ENCODE data around the gene BIN1.
A peak's percentile ranks its signal among the peaks of the same experiment; 100 is the strongest.
"Not testable (repeated sequence)": the region's sequence is repeated elsewhere in the genome, so short reads cannot be mapped to it uniquely, and the experiment has no call there.

Gene BIN1

DNA sequence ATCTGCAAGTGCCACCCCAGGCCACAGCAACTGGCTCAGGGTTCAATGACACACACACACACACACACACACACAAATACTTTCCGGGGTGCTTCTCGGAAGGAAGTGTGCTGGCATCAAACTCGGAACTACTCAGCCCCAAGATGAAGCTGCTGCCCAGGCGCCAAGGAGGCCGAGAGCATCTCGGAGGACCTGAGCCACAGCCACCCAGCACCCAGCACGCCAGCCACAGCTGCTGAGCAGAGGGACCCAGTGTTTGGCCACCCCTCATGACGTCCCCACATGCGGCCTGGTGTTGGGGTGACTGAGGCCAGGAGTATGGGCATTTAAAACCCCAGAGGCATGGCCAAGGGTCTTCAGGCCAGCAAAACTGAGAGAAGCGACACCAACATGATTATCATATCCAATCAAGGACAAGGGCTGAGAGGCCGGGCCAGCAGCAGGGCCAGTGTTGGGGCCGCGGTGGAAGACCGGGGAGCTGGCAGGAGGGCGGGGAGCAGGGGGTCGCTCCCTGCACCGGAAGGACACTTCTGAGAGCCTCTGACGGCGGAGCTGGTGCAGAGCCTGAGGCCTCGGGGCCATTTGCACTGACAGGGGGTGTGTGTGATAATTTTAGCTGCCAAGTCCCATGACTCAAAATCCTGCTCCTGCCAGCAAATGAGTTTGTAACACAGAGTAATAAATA is 61.8 kb downstream of the BIN1 start:
- no peak for FAIRE-seq

DNA sequence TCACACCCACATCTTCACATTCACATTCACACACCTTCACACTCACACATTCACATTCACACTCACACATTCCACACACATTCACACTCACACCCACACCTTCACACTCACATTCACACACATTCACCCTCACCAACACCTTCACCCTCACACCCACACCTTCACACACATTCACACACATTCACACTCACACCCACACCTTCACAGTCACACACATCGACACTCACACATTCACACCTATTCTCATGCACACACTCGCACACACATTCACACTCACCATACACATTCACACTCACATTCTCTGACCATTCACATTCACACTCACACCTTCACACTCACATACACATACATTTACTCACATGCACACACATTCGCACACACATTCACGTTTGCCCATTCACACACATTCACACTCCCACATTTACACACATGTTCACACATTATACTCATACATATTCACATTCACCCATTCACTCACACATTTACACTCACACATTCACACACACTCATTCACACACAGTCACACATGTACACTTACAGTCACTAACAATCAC is 62.7 kb downstream of the BIN1 start:
- no peak for FAIRE-seq

DNA sequence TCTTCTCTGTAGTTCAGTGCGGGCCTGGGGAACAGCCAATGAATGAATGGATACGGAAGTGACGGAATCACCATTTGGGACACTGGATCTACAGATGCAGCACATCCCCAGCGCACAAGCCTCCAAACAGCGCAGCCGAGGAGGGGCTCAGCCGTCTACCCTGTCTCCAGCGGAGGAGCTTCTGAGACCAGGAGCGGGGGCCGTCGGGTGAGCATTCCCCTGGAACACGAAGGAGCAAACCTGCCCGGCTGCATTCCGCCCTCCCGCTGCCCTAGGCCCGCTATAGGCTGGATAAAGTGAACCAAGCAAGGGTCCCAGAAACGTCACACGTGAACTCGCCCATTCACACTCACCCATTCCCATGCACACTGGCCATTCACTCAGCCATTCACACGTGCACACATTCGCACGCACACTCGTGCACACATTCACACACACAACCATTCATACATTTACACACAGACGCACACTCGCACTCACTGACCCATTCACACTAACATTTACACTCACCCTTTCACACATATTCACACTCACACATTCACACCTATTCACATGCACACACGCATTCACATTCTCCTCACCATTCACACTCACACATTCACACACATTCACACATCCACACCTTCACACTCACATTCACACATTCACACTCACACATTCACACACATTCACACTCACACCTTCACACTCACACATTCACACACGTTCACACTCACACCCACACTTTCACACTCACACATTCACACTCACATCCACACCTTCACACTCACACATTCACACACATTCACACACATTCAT is 63.4 kb downstream of the BIN1 start:
- FAIRE-seq = no peak

DNA sequence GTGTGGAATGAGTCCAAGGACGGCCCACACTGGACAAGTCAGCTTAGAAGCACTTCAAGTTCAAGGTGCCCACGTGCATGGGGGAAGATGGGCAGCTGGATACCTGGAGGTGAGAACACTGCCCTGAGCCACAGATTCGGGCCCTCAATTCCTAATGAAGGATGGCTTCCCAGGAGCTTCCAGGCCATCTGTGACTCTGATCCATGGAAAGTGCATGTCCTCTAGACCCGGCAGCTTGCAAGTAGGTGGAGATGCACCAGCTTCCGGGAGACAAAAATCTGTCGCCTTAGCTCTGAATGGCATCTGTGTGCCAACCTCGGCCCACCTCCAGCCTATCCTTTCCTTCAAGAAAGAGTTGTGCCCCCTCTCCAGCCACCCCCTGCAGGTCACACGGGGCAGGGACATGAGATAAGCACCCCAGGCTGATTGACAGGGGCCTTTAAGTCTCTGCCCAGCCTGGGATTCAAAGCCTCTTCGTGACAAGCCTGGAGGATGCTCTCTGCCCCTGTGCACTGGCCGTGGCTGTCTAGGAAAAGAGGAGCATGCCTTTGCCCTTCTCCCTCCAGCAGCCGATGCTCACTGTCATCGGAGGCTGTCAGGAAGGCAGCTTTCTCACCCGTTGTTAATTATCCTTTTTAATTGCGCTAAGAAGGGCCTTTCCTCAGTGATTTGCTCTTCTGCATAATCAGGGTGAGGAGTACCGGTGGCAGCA is 65.5 kb downstream of the BIN1 start:
- no peak for FAIRE-seq

DNA sequence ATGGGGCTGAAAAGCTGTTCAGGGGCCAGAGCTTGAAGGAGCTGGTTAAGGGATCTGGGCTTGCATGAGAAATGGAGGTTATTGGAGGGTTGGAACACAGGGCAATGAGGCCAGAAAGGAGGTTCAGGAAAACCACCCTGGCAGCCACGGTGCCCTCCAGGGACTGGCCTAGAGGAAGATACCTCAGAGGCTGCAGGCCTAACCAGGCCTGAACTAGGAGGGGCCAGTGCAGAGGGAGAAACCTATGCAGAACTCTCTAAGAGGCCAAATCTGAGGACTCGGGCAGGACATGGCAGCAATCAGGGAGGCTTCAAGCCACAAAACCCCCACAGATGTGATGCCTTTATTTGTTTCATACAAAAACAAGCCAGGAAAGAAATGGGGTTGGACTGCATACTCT is 66.8 kb downstream of the BIN1 start:
- no peak for FAIRE-seq

DNA sequence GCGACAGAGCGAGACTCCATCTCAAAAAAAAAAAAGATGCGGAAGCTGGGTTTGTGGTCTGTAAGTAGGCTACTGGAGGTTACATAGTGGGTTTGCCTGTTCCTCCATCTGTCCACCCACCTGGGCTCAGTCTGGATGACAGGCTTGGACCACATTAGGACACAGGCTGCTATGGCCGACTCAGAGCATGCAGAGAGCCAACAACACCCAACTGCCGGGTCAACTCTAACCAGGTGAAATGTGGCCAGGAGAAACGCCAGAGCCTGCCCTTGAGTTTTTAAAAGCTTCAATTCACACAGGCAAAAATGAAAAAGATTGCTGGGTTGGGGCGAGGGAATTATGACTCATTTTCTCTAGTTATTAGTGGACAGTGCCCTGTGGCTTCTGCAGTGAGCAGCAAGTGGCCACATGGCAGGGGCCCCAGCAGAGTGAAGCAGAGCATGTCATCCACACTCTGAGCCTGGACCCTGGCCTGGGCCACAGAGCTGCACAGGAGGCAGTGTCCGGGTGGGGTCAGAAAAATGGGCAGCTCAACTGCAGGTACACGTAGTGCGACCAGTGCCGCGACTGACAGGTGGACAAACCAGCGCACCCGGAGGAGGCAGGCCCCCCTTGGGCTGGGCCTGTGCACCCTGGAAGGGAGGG is 67.4 kb downstream of the BIN1 start:
- FAIRE-seq = no peak

DNA sequence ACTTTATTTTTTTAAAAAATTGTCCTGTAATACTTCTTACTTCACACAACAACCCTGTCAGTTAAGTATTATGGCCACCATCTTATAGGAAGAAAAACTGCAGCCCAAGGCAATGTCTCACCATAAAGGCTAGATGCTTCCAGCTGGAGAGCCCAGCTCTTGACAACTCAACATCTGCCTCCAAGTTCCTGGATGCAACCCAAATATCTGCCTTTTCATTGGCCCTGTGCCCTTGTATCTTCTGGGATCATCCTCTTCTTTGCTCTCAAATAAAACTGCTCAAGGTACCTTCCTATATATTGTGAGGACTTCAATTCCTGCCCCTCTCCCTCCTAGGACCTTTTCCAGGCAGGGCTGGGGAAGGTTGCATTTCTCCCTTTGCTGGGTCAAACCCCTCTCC is 69.5 kb downstream of the BIN1 start:
- no peak for FAIRE-seq

DNA sequence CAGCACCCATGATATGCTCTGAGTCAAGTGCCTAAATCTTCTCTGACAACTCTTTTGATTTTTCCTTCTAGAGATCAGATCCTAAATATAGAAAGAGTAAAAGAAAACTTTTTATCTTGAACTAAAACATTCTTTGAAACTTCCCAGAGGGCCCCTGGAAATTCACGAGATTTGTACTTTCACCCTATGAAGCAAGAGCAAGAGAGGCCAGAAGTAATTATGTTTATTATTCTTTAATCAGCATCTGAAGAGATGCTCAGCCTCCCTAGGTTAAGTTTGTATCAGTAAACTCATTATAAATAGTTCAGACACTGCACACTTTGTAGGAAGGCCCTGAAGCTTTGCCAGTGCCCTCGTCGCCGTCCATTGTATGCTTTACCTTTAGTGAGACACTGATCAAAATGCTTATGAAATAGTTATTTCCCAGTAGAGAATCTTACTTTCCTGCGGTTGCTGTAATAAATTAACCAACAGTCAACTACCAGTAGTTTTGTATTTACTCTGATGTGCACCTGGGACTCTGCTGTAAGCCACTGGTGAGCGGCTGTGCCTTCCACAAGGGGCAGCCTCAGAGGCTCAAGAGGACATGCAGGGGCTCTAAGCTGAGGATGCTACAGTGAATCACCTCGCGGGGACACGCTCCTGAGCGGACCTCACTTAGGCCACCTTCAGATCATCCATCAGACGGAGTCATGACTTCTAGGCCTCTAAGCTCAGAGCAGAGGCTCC is 71.9 kb downstream of the BIN1 start:
- FAIRE-seq = no peak

DNA sequence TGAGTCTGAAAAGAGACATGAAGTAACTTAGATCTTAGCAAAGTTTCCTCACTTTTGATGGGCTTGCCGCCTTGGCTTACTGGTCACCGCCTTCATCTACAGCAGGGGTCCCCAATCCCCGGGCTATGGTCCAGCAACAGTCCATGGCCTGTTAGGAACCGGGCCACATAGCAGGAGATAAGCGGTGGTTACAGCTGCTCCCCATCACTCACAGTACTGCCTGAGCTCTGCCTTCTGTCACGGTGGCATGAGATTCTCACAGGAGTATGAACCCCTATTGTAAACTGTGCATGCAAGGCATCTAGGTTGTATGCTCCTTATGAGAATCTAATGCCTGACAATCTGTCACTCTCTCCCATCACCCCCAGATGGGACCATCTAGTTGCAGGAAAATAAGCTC is 72.9 kb downstream of the BIN1 start:
- no peak for FAIRE-seq

DNA sequence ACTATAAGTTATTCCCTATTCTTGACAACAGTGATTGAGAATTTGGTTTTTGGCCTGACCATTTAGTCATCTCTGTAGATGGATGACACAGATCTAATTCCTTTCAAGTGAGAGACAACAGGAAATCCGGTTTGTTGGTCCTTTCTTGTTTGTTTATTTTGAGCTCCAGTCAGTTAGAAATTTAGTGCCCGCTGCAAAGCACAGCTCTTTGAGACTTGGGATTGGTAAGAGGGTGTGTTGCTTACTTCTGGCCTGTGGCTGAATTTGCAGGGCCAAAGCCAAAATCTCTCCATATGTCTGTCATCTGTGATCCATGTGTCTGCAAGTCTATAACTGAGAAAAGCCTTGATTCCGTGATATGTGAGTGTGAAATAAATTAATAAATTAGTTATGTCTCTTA is 74.3 kb downstream of the BIN1 start:
- no peak for FAIRE-seq

DNA sequence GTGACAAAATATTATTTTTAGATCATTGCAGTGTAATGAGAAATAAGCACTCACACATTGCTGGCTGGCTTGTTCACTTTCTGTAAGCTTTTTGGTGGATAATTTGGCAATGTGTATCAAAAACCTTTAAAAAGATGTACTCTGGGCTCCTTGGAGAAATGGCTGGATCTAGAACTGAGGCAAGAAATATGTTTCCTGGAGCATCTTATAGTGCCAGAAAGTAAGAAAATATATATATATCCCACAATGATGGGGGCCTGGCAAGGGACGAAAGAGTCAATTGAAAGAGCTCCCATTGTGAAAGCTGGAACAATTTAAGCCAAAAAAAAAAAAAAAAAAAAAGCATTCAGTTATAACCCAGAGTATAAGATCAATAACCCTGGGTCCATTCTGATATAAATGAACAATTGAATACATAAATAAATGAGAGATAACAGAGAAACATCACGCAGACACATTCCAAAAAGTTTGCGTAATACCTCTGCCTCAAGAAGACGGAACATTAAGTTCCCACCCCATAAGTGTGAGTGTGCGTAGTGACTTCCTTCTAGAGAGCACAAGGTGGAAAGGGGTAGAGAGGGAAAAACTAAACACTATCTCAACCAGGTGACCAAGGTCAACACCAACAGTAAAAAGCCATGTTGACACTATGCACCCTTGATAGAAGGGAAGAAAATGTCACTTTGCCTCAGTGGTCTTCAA is 77.5 kb downstream of the BIN1 start:
- no peak for FAIRE-seq

DNA sequence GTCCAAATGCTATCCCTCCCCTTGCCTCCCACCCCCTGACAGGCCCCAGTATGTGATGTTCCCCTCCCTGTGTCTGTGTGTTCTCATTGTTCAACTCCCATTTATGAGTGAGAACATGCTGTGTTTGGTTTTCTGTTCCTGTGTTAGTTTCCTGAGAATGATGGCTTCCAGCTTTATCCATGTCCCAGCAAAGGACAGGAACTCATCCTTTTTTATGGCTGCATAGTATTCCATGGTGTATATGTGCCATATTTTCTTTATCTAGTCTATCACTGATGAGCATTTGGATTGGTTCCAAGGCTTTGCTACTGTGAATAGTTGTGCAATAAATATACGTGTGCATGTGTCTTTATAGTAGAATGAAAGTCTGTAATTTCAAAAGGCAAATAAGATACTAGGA is 78.2 kb downstream of the BIN1 start:
- not testable (repeated sequence) for FAIRE-seq

DNA sequence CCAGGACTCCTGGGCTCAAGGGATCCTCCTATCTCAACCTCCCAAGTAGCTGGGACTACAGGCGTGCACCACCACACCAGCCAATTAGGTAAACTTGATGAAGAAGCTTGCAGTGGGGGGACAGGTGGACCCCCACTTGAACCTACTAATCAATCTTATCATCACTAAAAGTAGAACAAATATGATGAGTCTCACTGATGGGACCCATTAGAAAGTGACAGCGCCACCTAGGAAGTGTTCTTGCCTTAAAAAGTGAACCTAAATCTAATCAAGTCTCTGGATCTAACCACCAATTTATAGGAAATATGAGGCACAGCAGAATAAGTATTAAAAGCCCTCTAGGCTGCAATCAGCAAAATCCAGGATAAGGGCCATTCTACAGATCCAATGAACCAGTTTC is 79.2 kb downstream of the BIN1 start:
- FAIRE-seq = no peak

DNA sequence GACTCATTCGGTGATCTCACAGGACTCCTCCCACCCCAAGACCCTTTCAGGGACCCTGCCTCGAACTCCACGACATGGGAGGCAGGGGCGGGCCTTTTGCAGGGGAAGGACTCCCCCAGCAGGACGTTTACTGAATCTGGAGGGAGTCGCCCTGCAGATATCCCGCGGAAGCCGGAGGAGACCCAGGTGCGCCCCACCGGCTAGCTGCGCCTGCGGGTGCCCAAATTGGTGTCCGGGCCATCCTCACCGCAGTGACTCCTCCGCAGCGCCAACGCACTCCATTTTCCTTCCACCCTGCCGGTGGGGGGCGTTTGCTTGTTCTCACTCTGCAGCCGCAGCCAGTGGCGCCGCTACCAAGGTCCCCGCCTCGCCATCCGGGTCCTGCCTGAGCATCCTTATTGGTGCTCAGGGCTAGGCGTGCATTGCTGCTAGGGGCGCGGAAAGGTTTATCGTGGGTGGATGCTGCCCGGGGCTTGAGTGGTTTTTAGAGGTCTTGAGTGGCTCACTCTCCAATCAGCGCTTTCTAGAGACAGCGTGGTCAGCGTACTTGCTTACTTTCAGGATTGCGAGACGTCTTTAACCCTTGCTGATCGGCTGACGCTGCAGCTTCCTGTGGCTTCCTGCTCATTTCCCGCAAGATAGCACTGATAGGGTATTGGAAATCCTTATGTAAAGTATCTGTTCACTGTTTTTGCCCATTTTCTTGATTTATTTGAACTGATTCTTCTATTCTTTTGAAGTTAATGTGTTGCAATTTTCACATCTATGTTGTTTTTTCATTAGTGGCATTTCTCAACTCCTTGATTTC is 81.4 kb downstream of the BIN1 start:
- FAIRE-seq = peak; percentile 23

DNA sequence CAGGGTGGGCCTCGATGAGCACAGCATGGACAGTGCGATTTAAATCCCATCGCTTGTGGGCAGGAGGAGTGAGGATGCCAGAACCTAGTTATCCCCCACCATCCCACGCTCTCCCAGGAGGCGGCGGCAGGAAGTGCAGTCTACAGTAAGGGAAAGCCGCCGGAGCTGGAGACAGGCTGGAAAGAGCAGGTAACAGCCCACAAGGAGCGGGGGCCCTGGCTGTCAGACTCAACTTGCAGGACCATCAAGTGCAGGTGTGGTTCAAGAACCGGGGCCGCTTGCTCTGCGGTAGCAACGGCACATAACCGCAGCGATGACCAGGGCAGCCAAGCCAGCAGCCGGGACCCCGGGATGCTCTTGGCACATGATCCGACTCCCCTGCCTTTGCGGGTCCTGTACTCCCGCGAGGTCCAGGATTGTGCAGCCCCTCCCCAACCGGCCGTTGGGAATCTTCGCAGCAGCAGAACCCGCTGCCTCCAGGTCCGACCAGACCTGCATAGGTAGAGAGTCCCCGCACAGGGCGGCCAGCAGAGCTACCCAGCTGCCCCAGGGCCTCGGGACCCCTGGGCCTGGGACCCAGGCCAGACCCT is 82.1 kb downstream of the BIN1 start:
- FAIRE-seq = no peak

DNA sequence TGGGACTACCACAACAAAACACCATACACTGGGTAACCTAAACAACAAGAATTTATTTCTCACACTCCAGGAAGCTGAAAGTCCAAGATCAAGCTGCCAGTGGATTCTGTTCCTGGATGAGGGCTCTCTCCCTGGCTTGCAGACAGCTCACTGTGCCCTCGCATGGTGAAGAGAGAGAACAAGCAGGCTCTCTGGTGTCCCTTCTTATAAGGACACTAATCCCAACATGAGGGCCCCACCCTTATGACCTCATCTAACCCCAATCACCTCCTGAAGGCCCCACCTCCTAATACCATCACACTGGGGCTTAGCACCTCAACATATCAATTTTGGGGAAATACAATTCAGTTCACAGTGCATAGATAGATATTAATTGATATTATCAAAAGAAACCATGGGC is 83.5 kb downstream of the BIN1 start:
- no peak for FAIRE-seq

DNA sequence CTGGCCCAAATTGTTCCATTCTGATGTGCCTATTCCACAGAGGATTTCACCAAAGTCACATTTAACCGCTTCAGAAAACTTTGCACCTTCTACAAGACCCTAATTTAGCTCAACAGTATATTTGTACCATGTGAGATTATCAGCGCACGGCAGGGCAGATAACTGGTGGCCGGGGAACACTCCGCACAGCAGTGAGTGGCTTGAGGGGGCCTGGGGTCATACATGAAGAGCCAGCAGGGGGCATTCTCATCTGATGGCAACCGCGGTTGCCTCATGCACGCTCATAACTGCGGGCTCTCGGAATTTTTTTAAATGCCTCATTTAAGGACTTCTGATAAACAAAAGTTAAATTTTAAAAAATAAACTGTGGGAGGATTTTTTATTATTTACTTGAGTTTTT is 84.1 kb downstream of the BIN1 start:
- FAIRE-seq = no peak

DNA sequence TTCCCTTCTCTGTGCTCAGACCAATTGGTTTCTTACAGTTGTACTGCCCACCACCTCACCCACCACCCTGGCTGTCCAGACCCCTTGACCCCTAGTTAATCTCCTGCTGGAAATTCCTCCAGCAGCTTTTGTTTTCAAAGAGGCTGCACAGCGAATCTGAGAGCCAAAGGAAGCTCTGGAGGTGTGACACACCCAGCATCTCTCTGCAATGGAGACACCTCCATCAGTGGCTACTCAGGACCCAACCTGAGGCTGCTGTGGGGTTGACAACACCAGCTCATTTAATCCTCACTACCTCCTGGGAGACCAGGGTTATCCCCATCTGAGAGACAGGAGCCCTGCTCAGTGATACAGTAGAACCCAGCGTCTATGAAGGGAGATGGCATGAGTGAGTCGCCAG is 86.4 kb downstream of the BIN1 start:
- no peak for FAIRE-seq

DNA sequence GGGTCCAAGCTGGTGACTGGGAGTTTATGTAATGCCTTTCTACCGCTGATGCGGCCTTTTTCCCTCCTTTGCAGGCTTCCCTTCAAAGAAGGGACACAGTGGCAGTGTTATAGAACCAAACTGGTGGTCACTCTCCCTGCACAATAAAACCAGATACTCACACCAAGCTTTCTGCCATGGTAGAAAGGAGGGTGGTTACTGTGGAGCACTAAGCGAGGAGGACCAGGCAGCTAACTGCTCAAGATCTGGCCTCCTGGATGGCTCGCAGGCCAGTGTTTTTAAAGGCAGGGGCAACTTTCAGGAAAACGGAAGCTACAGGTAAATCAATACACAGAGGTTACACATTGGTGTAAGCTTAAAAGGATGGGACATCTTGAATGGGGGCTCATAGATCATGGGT is 89.4 kb downstream of the BIN1 start:
- no peak for FAIRE-seq

DNA sequence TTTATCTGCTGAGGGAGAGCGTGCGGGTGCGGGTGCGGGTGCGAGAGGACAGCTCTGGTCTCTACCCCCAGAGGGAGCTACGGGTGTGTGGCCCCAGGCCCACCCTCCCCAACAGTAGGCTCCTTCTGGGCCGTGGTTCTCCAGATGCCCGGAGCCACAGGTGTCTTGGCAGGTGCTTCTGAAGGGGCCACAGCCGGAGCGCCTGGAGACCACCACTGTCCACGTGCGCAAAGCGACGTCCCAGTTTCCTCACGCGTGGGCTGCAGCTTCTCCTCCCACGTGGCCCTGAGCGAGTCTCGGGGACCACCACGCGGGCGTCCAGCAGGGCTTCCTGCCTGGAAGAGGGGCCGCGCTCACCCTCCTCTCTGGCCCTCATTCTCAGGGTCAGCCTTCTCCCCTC is 90.6 kb downstream of the BIN1 start:
- FAIRE-seq = no peak

Data from TTC549 (cell line).